Spleen (tissue), 11 donors: Measurements from ENCODE around the gene KIAA0825. TPM values are rescaled to one million over a fixed set of nuclear protein-coding genes. Genes with fewer than 3 reads are reported as not detected.

Experiments used
- DNase-seq: peaks from one replicate; pipeline ENCODE4 v3.0.0-alpha.2; 2020
- H3K27ac ChIP-seq, 8 donors: fragments of 200-600 bp; sonication (generic) in 7 of 8; 1 replicate in 4 of 8; 2 replicates in 4 of 8; pipeline versions ENCODE4 v1.5.0 to v1.8.0; 2016 to 2021; ENCODE audit warnings: inconsistent platforms in 4 of 8, mild to moderate bottlenecking in 4 of 8, moderate library complexity in 1 of 8
- H3K27me3 ChIP-seq, 7 donors: fragments of 200-600 bp; sonication (generic) in 6 of 7; replicated peaks in 1 of 7; 1 replicate in 4 of 7; 2 replicates in 3 of 7; pipeline versions ENCODE4 v1.5.0 to v1.8.0; 2016 to 2021; ENCODE audit warnings: inconsistent platforms in 3 of 7, mild to moderate bottlenecking in 1 of 7
- H3K36me3 ChIP-seq, 6 donors: fragments of 200-600 bp; sonication (generic) in 5 of 6; 1 replicate in 4 of 6; 2 replicates in 2 of 6; pipeline versions ENCODE4 v1.5.0 to v1.8.0; 2016 to 2021; ENCODE audit warnings: inconsistent platforms in 2 of 6
- H3K4me1 ChIP-seq, 6 donors: fragments of 200-600 bp; sonication (generic) in 5 of 6; 1 replicate in 3 of 6; 2 replicates in 3 of 6; pipeline versions ENCODE4 v1.5.0 to v1.8.0; 2016 to 2021; ENCODE audit warnings: inconsistent platforms in 3 of 6
- H3K4me3 ChIP-seq, 8 donors: fragments of 200-600 bp; sonication (generic) in 7 of 8; 1 replicate in 4 of 8; 2 replicates in 4 of 8; pipeline versions ENCODE4 v1.5.0 to v1.8.0; 2016 to 2021; ENCODE audit warnings: inconsistent platforms in 4 of 8, mild to moderate bottlenecking in 4 of 8, moderate library complexity in 2 of 8
- H3K9me3 ChIP-seq, 8 donors: fragments of 200-600 bp; sonication (generic) in 7 of 8; 1 replicate in 4 of 8; 2 replicates in 4 of 8; pipeline versions ENCODE4 v1.5.0 to v1.8.0; 2016 to 2021; ENCODE audit warnings: inconsistent platforms in 4 of 8
- CTCF ChIP-seq, 11 experiments: fragments of 200-600 bp in 7 of 11; fragments of 450-650 bp in 4 of 11; sonication (generic) in 4 of 11; IDR thresholded peaks in 8 of 11; conservative IDR thresholded peaks in 3 of 11; 1 replicate in 7 of 11; 2 replicates in 4 of 11; pipeline versions ENCODE4 v1.4.0 to v1.8.0; 2016 to 2021; ENCODE audit warnings: antibody characterized with exemption in 11 of 11, inconsistent platforms in 4 of 11, mild to moderate bottlenecking in 1 of 11
- POLR2A ChIP-seq, 3 donors: fragments of 450-650 bp; IDR thresholded peaks; one replicate each; pipeline ENCODE4 v1.5.1; 2017; ENCODE audit warnings: antibody characterized with exemption in 3 of 3, mild to moderate bottlenecking in 1 of 3
- POLR2AphosphoS5 ChIP-seq, 3 donors: sonication (generic); formaldehyde crosslinking; IDR thresholded peaks; one replicate each; pipeline ENCODE4 v1.5.1; 2017; ENCODE audit warnings: antibody characterized with exemption in 3 of 3
- WGBS, 5 donors: extraction: QIAGEN DNeasy Blood & Tissue Kit in 3 of 5; methylation state at CpG; one replicate each; pipeline versions ENCODE4 v1.1.5 to v1.1.7; 2013 to 2018; 5-methylcytosine and 5-hydroxymethylcytosine counted together
- intact Hi-C: fragments of 100-400 bp; cut with DNase I; formaldehyde crosslinking; loops from one replicate; pipeline ENCODE4 v1.15.0; 2023; ENCODE audit warnings: low total_unique reads
- polyA plus RNA-seq, 3 donors: library from polyadenylated mRNA; stranded (reverse); fragments of 200-250 nt; gene quantifications; one replicate each; pipeline ENCODE4 v1.2.1, GENCODE V29; 2013
- total RNA-seq, 7 donors: library from RNA; depleted of rRNA in 3 of 7; stranded (reverse); fragments of >200 nt in 3 of 7; fragmentation: NEBNext Ultra II Directional in 4 of 7; extraction: Animal tissue kit (Norgen Biotek cat#: 25700) in 4 of 7; gene quantifications; one replicate each; pipeline versions ENCODE4 v1.1.0 to v1.2.1, GENCODE V29; 2016 to 2021
- donor health status: healthy with polysubstance abuse.
- donor health status: DM: no; HTN: no; CAD: no; lungs with moderate emphysema.
- donor health status: DM: no; HTN: no; CAD: no.
- donor health status: Bipolar disorder and iron deficiency.
- donor health status: healthy.
- donor health status: DM: no; HTN: no; CAD: no.
- donor health status: DM: yes; HTN: yes; CAD: no.

Gene KIAA0825
- total and polyA plus RNA-seq, 10 donors: 0.20 to 13.5 (median 6.0) TPM

DNA sequence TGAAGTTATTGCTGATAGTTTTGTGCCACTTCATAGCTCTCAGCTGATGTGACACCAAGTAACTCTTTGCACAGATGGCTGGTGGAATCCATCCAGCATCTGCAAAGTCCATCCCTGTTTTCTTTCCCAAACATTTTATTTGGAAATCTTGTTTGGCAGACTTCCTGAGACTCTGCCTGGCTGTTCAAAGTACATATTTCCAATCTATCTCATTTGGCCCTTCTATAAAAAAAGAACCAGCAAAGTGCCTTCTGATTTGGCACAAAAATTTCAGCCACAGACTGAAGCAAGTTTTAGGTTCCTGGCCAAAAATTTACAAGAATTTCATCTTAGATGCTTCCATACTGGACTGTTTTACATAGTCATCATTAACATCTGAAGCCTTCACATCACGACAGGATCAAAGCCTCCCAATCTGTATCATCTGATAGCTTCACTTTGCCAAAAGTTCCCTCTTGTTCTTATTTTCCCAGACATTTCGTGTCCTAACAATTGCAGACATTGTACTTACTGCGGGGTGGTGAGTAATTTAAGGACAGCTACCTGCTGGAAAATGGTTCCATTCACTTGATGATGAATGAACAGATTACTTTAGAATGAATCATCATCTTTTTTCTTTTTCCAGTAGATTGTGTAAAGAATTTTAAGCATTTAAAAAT is 377.3 kb downstream of the KIAA0825 start:
- intact Hi-C loops: no loop called here
- Histone ChIP-seq H3K27ac (no peak overlapping the region), H3K27me3 (no peaks in the 10 kb centered on the region), H3K9me3 (peaks cover 0 to 5% (median under 1%) of the 10 kb centered on the region in 8 donors), H3K4me1 (peaks cover 0 to 4% (median 0%) of the 10 kb centered on the region in 6 donors), H3K4me3 (no peak overlapping the region), H3K36me3 (no peaks in the 10 kb centered on the region)
- TF ChIP-seq CTCF (IDR thresholded peaks at IDR 0.05 in 8 of 11, conservative IDR thresholded peaks at IDR 0.05 in 3 of 11): no peak
- no peak for TF ChIP-seq POLR2A (IDR thresholded peaks at IDR 0.05)
- no peak for TF ChIP-seq POLR2AphosphoS5 (IDR thresholded peaks at IDR 0.05)
- DNase-seq: no peak
- WGBS, 5 donors: 62 to 87% (median 82%) methylated on average over 3 of the region's 3 CpGs

DNA sequence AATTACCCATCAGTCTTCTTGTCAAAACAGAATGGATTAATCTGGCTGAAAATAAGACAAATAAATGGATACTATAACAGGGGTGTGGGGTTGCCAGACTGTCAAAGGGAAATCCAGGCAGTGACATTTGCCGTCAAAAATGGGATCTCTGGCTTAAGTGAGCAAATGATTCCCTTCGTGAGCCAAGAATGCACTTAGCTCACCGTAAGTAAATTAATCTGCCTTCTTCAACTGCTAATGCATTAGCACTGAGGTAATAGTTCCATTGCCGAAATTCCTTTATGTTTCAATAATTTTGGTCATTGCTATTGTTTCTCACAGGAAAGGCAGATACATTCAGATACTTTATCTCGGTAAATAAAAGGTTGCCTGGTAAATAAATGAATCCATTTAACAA is 377.8 kb downstream of the KIAA0825 start:
- no peak for DNase-seq
- H3K4me1 ChIP-seq: no peaks in the 10 kb centered on the region
- WGBS, 5 donors: 72 to 86% (median 82%) methylated on average over 5 of the region's 5 CpGs
- H3K27ac ChIP-seq: no peak overlapping the region
- no peaks in the 10 kb centered on the region for H3K27me3 ChIP-seq
- peaks cover 0 to 10% (median 6%) of the 10 kb centered on the region in 8 donors for H3K9me3 ChIP-seq
- no peak overlapping the region for H3K4me3 ChIP-seq
- H3K36me3 ChIP-seq: no peaks in the 10 kb centered on the region
- intact Hi-C loops: no loop called here
- TF ChIP-seq CTCF (IDR thresholded peaks at IDR 0.05 in 8 of 11, conservative IDR thresholded peaks at IDR 0.05 in 3 of 11) (no peak), POLR2A (IDR thresholded peaks at IDR 0.05) (no peak), POLR2AphosphoS5 (IDR thresholded peaks at IDR 0.05) (no peak)

GRCh38 chr5:94240134-94240533 is 378.3 kb downstream of the KIAA0825 start:
- H3K27me3 ChIP-seq: no peaks in the 10 kb centered on the region
- intact Hi-C loops: no loop called here
- 67 to 76% (median 74%) methylated on average over 3 of the region's 3 CpGs for WGBS, 5 donors
- H3K9me3 ChIP-seq: peaks cover 0 to 14% (median 10%) of the 10 kb centered on the region in 8 donors
- no peak overlapping the region for H3K27ac ChIP-seq
- no peak for TF ChIP-seq POLR2A (IDR thresholded peaks at IDR 0.05)
- H3K4me1 ChIP-seq: no peaks in the 10 kb centered on the region
- no peak for DNase-seq
- no peaks in the 10 kb centered on the region for H3K36me3 ChIP-seq
- H3K4me3 ChIP-seq: no peak overlapping the region

GRCh38 chr5:94239266-94239665 is 379.1 kb downstream of the KIAA0825 start:
- Histone ChIP-seq H3K4me3 (no peak overlapping the region), H3K36me3 (no peaks in the 10 kb centered on the region), H3K27me3 (no peaks in the 10 kb centered on the region), H3K9me3 (peaks cover 0 to 21% (median 15%) of the 10 kb centered on the region in 8 donors), H3K4me1 (no peaks in the 10 kb centered on the region), H3K27ac (no peak overlapping the region)
- 56 to 81% (median 62%) methylated on average over 2 of the region's 2 CpGs for WGBS, 5 donors
- intact Hi-C loops: no loop called here
- no peak for DNase-seq
- TF ChIP-seq POLR2AphosphoS5 (IDR thresholded peaks at IDR 0.05) (no peak), CTCF (IDR thresholded peaks at IDR 0.05 in 8 of 11, conservative IDR thresholded peaks at IDR 0.05 in 3 of 11) (no peak), POLR2A (IDR thresholded peaks at IDR 0.05) (no peak)
